PFSK-1 (cell line): ENCODE data around the gene NCBP2L.

Experiments
- FOXP2 ChIP-seq: optimal IDR thresholded peaks from 2 replicates; pipeline ENCODE3; 2011; ENCODE audit warnings: borderline replicate concordance, control low read depth, inconsistent platforms; ENCODE audit not compliant: insufficient read depth; ENCODE audit errors: extremely low read length, extremely low read depth
- POLR2AphosphoS5 ChIP-seq: IDR thresholded peaks from 2 replicates; pipeline ENCODE4 v1.6.1; 2012; ENCODE audit warnings: low read depth, mild to moderate bottlenecking, control low read depth, low read length, moderate library complexity
- REST ChIP-seq, 2 experiments: IDR thresholded peaks; 2 replicates each; pipeline versions ENCODE4 v1.6.1 to v1.8.0; 2011 to 2012; ENCODE audit warnings: low read depth in 2 of 2, low read length in 2 of 2, control low read depth in 1 of 2, inconsistent platforms in 1 of 2, mild to moderate bottlenecking in 1 of 2, moderate library complexity in 1 of 2; ENCODE audit not compliant: insufficient read depth in 1 of 2
- SIN3A ChIP-seq: IDR thresholded peaks from 2 replicates; pipeline ENCODE4 v1.6.1; 2012; ENCODE audit warnings: mild to moderate bottlenecking, low read length, moderate library complexity, borderline replicate concordance; ENCODE audit not compliant: insufficient read depth
- TAF1 ChIP-seq: IDR thresholded peaks from 2 replicates; pipeline ENCODE4 v1.6.1; 2012; ENCODE audit warnings: low read length, control low read depth, borderline replicate concordance; ENCODE audit not compliant: insufficient read depth

The NCBP2L gene

GRCh38 chrX:107730991-107731766 is 46.4 kb upstream of the NCBP2L start:
- TF ChIP-seq SIN3A (no peak), REST (IDR thresholded peaks at IDR 0.05; ENCODE audit: insufficient read depth in 1 of 2, low read depth in 2 of 2, low read length in 2 of 2) (no peak), FOXP2 (no peak), TAF1 (no peak), POLR2AphosphoS5 (no peak)

GRCh38 chrX:107731831-107732502 is 45.6 kb upstream of the NCBP2L start:
- TF ChIP-seq POLR2AphosphoS5 (no peak), REST (IDR thresholded peaks at IDR 0.05; ENCODE audit: insufficient read depth in 1 of 2, low read depth in 2 of 2, low read length in 2 of 2) (no peak), SIN3A (no peak), TAF1 (no peak), FOXP2 (no peak)

GRCh38 chrX:107733686-107734085 is 43.8 kb upstream of the NCBP2L start:
- TF ChIP-seq FOXP2: no peak
- TF ChIP-seq REST (IDR thresholded peaks at IDR 0.05; ENCODE audit: insufficient read depth in 1 of 2, low read depth in 2 of 2, low read length in 2 of 2): no peak

GRCh38 chrX:107734646-107735045 is 42.9 kb upstream of the NCBP2L start:
- TF ChIP-seq SIN3A (no peak), TAF1 (no peak), POLR2AphosphoS5 (no peak), REST (IDR thresholded peaks at IDR 0.05; ENCODE audit: insufficient read depth in 1 of 2, low read depth in 2 of 2, low read length in 2 of 2) (no peak), FOXP2 (no peak)
